NCI-H1694 treated with DMSO at 0.1 percent for 48 hours (cell line): ENCODE data around the gene FAM222B.
"Not testable (repeated sequence)": the region's sequence is repeated elsewhere in the genome, so short reads cannot be mapped to it uniquely, and the experiment has no call there.

Experiments
- DNase-seq: peaks from one replicate; lab custom pipeline; 2025; lab: John Stamatoyannopoulos, UW

The FAM222B gene

DNA sequence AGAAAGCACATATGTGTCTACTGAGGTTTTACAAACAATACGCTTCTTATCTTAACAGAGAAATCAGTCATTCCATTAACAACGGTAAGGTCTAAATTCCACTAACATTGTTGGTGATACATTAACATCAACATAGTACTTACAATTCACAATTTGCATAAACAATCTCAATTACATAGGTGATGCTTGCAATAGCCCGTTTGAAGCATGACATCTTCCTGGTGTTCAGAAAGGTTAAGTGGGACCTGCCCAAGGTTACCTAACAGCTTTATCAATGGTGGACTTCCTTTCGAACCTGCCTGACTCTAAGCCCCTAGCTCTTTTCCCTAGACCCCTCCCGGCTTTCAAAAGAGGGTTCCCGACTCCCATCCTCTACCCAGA lies 699 bp downstream of the FAM222B start:
- no peak for DNase-seq

DNA sequence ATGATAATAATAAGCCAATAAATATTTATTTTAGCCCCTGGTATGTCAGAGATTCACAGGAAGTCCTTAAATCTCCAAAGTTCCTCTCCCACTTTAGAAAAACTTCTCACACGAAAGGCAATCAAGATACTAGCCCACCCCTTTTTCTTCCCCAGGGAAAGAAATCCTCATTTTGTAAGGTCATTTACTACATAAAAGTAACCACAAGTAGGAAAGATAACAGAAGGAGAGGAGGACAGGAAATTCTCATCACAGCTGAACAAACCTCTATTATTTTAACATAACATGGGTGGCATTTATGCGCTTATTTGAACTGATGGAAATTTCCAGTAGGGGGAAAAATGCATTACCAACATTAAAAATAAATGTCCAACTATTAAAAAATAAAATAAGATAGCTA lies 3.4 kb downstream of the FAM222B start:
- DNase-seq: no peak

DNA sequence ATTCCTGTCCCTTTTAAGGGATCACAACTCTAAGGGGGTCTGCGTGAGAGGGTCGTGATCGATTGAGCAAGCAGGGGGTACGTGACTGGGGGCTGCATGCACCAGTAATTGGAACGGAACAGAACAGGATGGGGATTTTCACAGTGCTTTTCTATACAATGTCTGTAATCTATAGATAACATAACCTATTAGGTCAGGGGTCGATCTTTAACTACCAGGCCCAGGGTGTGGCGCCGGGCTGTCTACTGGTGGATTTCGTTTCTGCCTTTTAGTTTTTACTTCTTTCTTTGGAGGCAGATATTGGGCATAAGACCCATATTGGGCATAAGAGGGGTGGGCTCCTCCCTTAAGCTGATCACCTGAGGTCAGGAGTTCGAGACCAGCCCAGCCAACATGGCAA lies 6.0 kb downstream of the FAM222B start:
- not testable (repeated sequence) for DNase-seq

DNA sequence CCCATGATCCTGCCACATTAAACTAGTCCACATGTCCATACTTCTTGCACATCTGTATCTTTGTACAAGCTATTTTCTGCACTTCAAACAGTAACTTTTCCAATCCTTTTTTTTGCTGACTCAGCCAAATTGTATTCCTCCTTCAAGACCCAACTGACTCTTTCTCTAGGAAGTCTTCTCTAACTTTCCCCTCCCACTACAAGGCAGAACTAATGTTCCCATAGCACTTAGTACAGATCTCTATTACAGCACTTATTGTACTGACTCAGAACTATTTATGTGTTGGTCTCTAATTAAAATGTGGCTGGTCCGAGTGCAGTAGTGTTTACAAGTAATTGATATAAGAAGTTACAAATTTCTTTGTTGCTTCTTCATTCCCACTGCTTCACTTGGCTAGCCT lies 8.2 kb downstream of the FAM222B start:
- no peak for DNase-seq

DNA sequence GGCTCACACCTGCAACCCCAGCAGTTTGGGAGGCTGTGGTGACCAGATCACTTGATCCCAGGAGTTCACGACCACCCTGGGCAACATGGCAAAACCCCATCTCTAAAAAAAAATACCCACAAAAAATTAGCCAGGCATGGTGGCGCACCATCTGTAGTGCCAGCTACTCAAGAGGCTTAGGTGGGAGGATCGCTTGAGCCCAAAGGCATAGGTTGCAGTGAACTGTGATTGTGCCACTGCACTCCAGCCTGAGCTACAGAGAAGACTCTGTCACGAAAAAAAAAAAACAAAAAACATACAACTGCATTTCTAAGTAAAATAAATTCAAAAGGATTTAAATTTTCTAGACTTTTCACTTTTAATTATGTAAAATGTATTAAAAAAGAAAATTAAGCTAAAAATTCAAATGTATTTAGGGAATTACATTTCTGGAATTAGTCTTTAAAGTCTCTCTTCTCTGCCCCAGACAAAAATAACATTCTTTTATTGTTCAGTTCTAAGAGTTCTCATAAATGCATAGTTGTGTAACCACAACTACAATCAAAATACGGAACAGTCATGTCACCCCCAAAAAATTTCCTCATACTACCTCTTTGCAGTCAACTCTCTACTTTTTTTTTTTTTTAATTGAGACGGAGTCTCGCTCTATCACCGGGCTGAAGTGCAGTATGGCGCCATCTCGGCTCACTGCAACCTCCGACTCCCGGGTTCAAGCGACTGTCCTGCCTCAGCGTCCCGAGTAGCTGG lies 14.1 kb downstream of the FAM222B start:
- DNase-seq: no peak

DNA sequence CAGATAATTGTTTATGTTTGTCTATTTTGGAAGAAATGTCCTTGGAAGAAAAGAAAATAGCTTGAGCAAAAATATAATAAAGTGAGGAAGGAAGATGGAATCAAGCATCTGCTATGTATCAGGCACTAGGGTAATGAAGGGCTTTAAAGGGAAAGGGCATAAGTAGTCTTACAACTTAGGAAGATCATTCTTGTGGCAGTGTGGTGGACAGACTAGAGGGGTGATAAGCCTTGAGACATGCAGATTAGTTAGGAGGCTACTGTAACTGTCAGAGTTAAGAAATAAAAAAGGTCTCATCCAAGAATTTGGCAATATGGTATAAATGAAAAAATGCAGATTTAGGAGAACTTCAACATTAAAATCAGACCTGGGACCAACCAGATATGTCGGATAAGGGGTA lies 14.9 kb downstream of the FAM222B start:
- no peak for DNase-seq

DNA sequence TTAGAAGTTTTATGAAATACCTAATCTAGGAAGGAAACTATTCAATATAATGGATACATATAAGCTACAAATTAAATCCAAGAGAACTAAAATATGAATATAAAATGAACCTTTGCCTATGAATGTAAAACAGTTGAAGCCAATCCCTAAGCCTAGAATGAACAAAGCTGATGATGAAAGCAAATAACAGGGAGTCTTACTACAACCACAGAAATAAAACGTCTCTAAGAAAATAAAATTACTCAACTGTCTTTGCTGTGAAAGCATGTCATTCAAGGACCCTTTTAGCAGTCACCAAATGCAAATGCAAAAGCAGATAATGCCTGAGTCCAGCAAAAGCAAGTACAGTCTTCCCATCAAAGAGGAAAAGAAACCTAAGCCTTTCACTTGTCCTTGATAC lies 23.0 kb downstream of the FAM222B start:
- no peak for DNase-seq

DNA sequence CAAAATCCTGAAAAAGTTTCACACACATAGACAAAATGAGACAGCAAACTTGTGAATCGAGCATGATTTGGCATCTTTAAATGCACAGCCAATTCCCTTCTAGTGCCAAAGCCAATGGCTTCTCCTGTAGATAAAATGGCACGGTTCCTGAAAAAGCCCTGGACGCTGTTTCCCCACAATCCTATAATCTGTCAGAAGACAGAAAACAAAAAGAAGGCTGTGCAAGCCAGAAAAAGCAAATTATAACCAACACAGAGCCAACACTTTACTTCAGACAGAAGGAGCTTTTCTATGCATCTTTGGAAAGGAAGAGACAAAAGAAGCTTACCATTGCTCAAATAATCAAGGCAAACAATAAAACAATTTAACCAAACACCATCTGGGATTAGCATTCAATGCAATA lies 23.8 kb downstream of the FAM222B start:
- DNase-seq: no peak

DNA sequence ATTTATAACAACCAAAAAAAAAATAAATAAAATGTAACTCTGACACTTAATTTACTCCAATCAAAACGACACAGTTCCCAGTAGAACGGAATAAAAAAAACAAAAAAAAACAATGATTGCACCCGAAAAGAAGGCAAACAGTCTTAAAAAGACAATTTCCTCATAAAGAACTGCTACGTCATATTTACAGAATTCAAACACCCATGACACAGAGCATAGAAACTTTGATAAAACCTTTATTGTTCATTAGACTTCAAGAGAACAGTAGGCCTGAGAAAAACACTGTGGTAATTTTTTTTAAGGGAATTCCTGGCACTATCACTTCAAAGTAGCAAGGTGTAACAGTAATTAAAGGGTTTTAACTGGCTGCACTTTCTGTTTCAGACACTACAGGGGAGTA lies 26.1 kb downstream of the FAM222B start:
- no peak for DNase-seq

DNA sequence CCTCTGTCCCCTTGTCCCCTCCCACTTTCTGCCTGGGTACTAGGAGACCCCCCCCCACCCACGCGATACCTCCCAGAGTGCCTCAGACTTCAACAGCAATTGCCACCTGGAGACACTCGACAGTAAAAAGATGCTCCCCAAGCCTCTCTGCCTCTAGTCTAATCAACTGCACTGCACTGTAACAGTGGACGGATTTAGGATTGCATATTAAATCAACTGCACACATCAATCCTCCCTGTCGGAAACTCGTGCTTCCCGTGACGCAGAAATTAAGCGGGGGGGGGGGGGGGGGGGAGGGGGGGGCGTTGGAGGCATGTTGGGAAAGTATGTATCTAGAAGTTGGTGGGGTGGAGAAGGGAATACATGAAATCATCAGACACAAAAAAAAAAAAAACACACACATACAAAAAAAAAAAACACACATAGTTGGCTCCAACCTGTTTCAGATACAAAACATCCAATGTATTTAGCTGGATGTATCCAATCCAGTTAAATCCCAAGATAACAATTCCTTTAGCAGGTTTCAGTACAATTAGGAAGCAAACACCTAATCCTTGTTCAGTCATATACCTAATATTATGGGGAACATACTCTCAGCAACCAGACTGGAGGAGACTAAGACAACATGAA lies 29.7 kb downstream of the FAM222B start:
- DNase-seq: peak; percentile 72

DNA sequence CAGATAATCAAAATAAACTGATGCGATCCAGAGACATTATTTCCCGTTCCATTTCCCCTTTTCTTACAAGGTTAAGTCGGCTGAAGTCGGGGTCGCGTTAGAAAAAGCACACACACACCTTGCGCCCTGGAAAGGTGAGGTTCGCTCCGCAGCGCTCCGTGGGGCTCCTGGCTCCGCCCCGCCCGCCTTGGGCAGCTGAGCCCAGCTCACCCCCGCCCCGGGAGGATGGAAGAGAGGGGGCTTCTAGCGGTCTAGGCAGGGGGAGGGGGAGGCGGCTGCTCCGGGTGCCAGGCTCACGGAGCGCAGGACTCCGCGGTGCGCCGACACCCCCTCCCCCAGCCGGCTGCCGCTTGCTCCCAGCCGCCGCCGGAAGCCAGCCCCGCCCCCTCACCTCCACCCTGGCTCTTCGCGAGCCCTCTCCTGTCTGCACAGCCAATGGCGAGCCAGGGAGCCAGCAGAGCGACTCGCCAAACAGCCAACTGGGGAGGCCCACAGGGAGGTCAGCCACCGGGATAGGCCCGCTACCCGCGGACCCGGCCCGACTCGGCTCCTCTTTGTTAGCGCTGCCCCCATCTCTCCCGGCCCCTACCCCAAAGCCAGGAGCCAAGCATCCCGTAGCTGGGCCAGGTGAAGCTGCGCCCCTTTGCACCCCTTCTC lies 30.4 kb downstream of the FAM222B start:
- DNase-seq: peak; percentile 98

DNA sequence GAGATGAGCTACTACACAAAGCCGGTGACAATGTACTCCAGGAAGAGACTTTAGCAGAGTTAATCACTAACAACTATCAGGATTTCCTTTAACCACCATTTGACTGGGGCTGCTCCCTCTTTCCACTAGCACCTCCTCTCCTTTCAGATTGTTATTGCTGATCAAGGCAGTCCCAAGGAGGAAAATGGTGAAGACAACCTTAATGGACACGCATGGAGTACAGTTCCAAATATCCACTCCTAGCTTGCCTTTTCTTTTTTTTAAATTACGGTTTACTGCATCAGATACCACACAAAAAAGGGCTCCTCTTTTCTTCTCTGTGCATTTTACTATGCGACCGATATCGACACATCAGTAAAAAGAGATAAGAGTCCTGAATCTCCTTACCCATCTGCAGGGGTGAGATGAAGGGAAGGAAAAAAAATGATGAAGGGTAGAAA lies 30.9 kb downstream of the FAM222B start:
- DNase-seq: no peak

DNA sequence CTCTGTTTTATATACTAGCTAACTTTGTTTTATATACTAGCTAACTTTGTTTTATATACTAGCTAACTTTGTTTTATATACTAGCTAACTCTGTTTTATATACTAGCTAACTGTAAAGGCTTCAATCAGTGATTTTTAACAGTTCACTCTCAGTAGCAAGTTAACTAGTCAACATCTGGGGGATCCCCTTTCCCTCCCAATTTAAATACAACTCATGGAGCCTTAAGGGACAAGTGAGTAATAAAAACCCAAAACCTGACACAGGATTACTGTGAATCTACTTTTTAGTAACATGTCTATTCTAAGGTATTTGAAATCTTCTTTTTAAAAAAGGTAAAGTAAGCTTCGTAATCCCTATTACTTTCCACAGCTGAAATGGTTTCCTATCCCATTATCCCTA lies 32.2 kb downstream of the FAM222B start:
- DNase-seq: no peak

DNA sequence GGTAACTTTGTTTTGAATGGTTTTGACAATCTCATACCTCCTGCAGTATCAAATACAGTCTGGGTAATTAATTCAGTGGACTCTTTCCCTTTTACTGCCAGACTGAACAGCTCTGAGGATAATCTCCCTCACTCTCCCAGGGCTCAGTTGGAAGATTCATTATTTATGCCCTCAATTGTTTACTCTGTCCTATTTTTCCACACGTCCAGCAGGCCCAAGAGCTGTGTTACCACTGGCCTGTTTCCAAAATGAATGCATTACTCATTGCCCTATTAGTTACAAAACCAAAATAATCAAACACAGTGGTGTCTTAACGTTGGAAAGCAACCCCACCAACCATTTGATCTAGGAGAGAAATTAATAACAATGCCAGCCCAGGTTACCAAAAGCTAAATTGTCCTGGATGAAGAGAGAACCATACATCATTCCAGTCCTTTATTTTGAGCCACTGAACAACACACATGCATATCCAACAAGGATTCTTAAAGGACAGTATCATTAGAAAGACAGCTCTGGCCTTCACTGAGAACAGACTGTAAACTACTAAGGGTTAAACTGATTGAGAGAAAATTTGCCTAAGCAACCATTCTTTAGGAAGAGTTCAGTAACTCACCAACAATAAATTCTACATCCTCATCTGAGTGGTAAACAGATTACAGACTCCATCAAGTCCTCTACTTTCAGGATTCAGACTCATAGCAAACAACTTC lies 34.5 kb downstream of the FAM222B start:
- DNase-seq: no peak

DNA sequence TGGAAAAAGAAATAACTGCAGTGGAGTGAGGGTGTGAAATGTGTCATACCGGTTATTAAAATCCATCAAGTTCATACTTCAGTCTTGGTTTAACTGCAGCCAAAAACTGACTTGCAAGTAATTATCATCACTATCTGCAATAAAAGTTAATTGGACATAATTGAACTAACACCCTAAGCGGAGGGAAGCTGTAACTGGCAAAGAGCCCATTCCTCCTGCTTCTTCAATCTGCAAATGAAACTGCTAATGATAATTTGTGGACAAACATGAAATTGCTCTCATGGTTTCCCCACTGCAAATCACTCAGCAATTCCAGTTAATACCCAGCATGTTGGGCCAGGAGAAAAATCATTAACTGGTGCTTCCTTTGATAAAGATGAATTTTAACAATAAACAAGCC lies 46.5 kb downstream of the FAM222B start:
- no peak for DNase-seq

DNA sequence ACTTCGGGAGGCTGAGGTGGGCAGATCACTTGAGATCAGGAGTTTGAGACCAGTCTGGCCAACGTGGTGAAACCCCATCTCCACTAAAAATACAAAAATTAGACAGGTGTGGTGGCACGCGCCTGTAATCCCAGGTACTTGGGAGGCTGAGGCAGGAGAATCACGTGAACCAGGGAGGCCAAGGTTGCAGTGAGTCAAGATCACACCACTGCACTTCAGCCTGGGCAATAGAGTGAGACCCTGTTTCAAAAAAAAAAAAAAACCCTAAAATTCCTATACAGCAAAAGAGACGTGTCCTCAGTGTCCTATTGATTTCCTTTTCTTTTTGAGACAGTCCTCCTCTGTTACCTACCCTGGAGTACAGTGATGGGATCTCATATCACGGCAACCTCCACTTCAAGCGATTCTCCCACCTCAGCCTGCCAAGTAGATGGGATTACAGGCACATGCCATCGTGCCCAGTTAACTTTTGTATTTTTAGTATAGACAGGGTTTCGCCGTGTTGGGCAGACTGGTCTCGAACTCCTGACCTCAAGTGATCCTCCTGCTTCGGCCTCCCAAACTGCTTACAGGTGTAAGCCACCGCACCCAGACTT lies 47.6 kb downstream of the FAM222B start:
- not testable (repeated sequence) for DNase-seq

DNA sequence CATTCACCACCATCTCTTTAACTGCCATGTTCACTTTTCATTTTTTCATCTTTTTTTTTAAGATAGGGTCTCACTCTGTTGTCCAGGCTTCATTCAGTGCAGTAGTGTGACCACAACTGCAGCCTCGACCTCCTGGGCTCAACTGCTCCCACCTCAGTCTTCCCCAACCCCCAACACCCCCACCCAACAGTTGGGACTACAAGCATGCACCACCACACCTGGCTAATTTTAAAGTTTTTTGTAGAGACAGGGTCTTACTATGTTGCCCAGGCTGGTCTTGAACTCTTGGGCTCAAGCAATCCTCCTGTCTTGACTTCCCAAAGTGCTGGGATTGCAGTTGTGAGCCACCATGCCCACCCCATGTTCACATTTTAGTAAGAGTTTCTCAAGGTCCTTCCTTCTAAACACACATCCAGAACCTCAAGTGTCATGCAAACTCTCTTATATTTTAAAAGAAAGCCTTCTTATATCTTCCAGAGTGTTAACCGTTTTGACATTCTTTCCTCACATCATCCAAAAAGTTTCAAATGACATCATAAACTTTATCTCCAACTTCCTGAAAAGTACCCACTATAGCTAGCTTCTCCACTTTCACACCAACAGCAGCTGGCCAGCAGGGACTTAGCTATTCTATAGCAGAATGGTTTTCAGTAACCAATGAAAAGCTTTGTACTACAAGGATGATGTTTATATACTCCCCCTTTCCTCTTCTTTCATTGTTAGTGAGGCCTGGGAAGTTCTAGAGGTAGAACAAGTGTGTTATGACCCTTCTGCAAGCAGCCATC lies 49.5 kb downstream of the FAM222B start:
- DNase-seq: no peak

DNA sequence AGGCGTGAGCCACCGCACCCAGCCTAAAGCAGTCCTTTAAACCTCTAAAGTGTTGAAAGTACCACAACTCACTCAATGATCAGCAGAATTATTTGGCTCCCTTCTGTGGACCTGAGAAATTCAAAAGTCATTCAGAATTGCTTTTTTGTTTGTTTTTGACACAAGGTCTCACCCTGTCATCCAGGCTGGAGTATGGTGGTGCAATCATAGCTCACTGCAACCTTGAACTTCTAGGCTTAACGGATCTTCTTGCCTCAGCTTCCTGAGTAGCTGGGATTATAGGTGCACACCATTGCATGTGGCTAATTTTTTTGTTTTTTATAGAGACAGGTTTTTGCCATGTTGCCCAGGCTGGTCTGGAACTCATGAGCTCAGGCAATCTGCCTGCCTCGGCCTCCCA lies 54.5 kb downstream of the FAM222B start:
- DNase-seq: no peak

DNA sequence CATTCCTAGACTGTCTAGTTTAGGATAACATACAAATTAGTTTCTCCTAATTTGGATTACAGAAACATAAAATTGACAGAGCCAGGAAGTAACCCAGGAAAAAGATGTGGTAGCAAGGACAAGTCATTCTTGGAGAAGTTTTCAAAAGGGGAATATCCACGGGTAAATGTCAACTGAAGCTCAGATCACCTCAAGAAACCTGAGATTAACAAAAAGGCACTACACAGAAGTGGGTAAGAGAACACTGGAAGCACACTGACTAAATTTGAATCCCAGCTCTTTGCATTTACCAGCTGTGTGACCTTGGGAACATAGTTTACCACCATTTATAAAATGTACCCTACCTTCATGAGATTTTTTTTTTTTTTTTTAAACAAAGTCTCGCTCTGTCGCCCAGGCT lies 59.4 kb downstream of the FAM222B start:
- no peak for DNase-seq

DNA sequence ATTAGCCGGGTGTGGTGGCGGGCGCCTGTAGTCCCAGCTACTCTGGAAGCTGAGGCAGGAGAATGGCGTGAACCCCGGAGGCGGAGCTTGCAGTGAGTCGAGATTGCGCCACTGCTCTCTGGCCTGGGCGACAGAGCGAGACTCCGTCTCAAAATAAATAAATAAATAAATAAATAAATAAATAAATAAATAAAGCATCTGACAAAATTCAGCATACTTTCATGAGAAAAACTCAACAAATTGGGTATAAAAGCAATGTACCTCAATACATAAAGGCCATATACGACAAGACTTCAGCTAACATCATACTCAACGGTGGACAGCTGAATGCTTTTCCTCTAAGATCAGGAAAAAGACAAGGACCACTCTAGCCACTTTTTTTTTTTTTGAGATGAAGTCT lies 63.0 kb downstream of the FAM222B start:
- not testable (repeated sequence) for DNase-seq

DNA sequence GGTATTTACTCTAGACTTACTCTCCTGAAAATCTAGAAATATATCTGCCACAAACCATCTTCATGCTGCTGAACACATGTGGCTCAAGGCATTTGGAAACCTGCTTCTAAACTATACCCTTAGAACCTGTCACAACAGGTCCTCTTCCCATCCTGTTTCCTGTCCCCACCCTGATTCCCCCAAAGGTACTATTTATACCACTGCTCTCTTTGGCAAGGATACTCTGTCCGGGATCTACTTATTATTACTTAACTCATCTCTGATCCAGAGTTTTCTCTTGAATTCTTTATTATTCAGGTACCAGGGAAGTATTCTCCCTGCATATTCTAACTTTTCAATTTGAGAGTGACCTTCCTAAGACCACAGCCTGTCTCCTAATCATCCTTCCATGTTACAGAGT lies 65.4 kb downstream of the FAM222B start:
- no peak for DNase-seq

DNA sequence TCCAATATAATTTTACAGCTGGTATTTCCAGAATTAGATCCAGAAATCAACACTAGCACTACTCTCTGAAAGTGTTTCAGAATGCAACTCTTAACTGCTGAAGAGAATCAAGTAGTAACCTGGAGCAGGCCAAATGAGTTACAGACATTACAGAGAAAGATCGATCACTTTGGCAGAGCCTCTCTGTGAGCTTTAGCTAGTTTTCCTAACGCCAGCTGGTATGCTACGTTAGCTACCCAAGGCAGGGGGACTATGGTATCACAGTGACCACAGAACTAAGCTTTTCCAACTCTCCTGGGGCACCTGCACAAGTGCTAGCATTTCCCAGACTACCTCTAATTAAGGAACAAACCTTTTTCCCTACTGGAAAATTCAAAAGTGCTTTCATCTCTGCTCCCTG lies 68.4 kb downstream of the FAM222B start:
- no peak for DNase-seq
